ENCODE data around the gene CPT2.

DNA sequence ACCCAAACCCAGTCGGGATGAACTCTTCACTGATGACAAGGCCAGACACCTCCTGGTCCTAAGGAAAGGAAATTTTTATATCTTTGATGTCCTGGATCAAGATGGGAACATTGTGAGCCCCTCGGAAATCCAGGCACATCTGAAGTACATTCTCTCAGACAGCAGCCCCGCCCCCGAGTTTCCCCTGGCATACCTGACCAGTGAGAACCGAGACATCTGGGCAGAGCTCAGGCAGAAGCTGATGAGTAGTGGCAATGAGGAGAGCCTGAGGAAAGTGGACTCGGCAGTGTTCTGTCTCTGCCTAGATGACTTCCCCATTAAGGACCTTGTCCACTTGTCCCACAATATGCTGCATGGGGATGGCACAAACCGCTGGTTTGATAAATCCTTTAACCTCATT, 13.7 kb downstream of the CPT2 start:
- TF ChIP-seq, protein P1, sequence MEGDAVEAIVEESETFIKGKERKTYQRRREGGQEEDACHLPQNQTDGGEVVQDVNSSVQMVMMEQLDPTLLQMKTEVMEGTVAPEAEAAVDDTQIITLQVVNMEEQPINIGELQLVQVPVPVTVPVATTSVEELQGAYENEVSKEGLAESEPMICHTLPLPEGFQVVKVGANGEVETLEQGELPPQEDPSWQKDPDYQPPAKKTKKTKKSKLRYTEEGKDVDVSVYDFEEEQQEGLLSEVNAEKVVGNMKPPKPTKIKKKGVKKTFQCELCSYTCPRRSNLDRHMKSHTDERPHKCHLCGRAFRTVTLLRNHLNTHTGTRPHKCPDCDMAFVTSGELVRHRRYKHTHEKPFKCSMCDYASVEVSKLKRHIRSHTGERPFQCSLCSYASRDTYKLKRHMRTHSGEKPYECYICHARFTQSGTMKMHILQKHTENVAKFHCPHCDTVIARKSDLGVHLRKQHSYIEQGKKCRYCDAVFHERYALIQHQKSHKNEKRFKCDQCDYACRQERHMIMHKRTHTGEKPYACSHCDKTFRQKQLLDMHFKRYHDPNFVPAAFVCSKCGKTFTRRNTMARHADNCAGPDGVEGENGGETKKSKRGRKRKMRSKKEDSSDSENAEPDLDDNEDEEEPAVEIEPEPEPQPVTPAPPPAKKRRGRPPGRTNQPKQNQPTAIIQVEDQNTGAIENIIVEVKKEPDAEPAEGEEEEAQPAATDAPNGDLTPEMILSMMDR (IDR thresholded peaks at IDR 0.05): no peak
- TF ChIP-seq MEF2A (IDR thresholded peaks at IDR 0.05; ENCODE audit: borderline replicate concordance, low read depth) (no peak), CHD2 (IDR thresholded peaks at IDR 0.05; ENCODE audit: low read length, partially characterized antibody) (no peak), YY1 (IDR thresholded peaks at IDR 0.05; ENCODE audit: low read depth) (no peak), FOSL2 (IDR thresholded peaks at IDR 0.05; ENCODE audit: borderline replicate concordance, low read depth) (no peak), EZH2phosphoT487 (IDR thresholded peaks at IDR 0.05; ENCODE audit: borderline replicate concordance, low read depth) (no peak), TCF12 (IDR thresholded peaks at IDR 0.05) (no peak)
- TF ChIP-seq, protein P2, sequence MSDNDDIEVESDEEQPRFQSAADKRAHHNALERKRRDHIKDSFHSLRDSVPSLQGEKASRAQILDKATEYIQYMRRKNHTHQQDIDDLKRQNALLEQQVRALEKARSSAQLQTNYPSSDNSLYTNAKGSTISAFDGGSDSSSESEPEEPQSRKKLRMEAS (IDR thresholded peaks at IDR 0.05; ENCODE audit: low read depth): no peak
- TF ChIP-seq, protein P3, sequence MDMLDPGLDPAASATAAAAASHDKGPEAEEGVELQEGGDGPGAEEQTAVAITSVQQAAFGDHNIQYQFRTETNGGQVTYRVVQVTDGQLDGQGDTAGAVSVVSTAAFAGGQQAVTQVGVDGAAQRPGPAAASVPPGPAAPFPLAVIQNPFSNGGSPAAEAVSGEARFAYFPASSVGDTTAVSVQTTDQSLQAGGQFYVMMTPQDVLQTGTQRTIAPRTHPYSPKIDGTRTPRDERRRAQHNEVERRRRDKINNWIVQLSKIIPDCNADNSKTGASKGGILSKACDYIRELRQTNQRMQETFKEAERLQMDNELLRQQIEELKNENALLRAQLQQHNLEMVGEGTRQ (IDR thresholded peaks at IDR 0.05; ENCODE audit: borderline replicate concordance, low read depth, low read length): no peak

All from SK-N-SH (cell line).